HG02970 (cell line): ENCODE results near the gene AQP12A.
"Not testable (repeated sequence)": the region's sequence is repeated elsewhere in the genome, so short reads cannot be mapped to it uniquely, and the experiment has no call there.

ENCODE experiments used
- ATAC-seq: cut with Tn5 transposase; IDR thresholded peaks from one replicate; pipeline ENCODE4 v1.9.1; 2021; ENCODE audit warnings: mild to moderate bottlenecking, moderate library complexity, moderate number of reproducible peaks; ENCODE audit not compliant: unreplicated experiment, low FRiP score

Gene AQP12A

GRCh38 chr2:240691631-240692420 lies at the start of gene AQP12A:
TSS of gene AQP12A (plus strand) at chr2:240691866. CDS start at chr2:240691914, 48 bp downstream.
- not testable (repeated sequence) for ATAC-seq

- no peak for ATAC-seq
Measured at GRCh38 chr2:240642061-240642805, 49.4 kb upstream of the AQP12A start.

GRCh38 chr2:240642806-240643092 lies 48.9 kb upstream of the AQP12A start:
- ATAC-seq, result no peak

- ATAC-seq, result no peak
Measured at GRCh38 chr2:240643093-240643810, 48.4 kb upstream of the AQP12A start.

GRCh38 chr2:240643811-240644150 lies 47.9 kb upstream of the AQP12A start:
- ATAC-seq, result no peak

- ATAC-seq, result no peak
Measured at GRCh38 chr2:240644171-240644651, 47.5 kb upstream of the AQP12A start.

- ATAC-seq, result no peak
Measured at GRCh38 chr2:240644859-240645301, 46.8 kb upstream of the AQP12A start.

- no peak for ATAC-seq
Measured at GRCh38 chr2:240645346-240645745, 46.3 kb upstream of the AQP12A start.

GRCh38 chr2:240645801-240646175 lies 45.9 kb upstream of the AQP12A start:
- ATAC-seq, result no peak

GRCh38 chr2:240646176-240646899 lies 45.3 kb upstream of the AQP12A start:
- ATAC-seq, result no peak

GRCh38 chr2:240646900-240647502 lies 44.7 kb upstream of the AQP12A start:
- no peak for ATAC-seq

GRCh38 chr2:240647503-240648154 lies 44.0 kb upstream of the AQP12A start:
- ATAC-seq, result no peak

- ATAC-seq, result no peak
Measured at GRCh38 chr2:240648155-240648649, 43.5 kb upstream of the AQP12A start.

- no peak for ATAC-seq
Measured at GRCh38 chr2:240648650-240649275, 42.9 kb upstream of the AQP12A start.

- ATAC-seq, result no peak
Measured at GRCh38 chr2:240649331-240649730, 42.3 kb upstream of the AQP12A start.

GRCh38 chr2:240650254-240650965 lies 41.3 kb upstream of the AQP12A start:
- ATAC-seq, result no peak

- no peak for ATAC-seq
Measured at GRCh38 chr2:240651185-240651584, 40.5 kb upstream of the AQP12A start.
